ENCODE data around the gene TOR1B.
A peak's percentile ranks its signal among the peaks of the same experiment; 100 is the strongest.
"Not testable (repeated sequence)": the region's sequence is repeated elsewhere in the genome, so short reads cannot be mapped to it uniquely, and the experiment has no call there.

The TOR1B gene

DNA sequence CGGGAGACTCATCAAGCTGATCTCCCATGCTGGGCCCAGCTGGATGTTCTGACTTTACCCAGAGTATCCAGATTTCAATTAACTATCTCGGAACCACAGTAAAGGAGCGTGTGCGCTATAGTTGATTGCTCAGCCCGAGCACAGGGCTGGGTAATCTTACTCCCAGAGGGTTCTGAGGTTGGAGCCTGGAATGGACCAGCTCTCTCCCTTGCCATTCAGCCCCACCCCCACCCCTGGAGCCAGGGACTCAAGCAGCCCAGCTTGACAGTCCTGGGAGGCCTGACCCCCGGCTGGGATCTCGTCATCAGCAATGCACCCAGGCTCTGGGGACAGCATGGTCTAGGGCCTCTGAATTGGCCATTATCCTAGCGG is 26.4 kb upstream of the TOR1B start:
- no peak for DNase-seq (ENCODE audit: low read depth)

DNA sequence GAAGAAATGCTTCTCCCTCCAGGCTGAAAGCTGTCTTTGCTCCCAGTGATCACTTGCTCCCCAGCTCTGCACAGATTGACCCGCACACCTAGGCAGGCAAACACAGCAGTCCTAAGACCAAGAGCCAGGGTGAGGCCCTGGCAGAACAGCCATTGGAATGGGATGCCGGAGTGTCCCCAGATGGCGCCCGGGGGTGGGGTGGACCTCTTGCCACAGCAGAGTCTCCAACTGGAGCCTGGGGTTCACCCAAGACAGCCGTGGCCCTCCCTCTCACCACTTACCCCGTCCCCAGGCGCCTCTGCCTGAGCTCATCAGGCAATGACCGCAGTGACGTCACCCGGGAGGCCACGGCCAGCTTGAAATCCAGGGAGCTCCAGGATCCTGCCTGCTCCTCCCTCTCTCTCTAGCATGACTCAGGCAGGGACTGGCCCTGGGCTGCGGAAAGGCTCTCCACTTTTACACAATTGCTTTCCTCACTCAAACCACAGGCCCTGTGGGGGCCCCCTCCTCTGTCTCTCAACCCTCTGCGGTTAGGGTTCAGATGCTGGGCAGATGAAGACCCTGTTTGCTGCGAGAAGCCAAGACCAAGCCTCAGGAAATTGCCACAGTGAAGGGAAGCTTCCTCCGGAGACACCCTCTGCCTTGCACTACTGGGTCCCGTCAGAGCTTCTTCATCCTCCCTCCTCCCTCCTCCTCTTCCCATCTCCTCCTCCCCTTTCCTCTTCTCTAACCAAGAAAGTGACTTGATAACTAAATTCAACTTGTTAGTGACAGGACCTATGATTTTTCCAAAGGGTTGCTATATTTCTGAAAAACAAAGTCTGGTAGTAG is 25.8 kb upstream of the TOR1B start:
- no peak for DNase-seq (ENCODE audit: low read depth)

DNA sequence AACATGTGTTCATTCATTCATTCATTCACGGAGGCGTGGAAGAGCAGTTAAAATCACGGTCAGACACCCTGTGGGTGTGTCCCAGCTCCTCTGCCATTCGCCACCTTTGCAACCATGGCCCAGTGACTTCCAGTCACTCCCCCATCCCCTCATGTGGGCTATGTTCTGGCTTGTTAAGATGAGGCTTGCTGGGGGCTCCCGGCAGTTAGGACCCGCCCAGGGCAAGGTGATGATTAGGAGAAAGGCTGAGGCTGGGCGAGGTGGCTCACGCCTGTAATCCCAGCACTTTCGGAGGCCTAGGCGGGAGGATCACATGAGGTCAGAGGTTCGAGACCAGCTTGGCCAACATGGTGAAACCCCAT is 25.2 kb upstream of the TOR1B start:
- DNase-seq (ENCODE audit: low read depth), result no peak

DNA sequence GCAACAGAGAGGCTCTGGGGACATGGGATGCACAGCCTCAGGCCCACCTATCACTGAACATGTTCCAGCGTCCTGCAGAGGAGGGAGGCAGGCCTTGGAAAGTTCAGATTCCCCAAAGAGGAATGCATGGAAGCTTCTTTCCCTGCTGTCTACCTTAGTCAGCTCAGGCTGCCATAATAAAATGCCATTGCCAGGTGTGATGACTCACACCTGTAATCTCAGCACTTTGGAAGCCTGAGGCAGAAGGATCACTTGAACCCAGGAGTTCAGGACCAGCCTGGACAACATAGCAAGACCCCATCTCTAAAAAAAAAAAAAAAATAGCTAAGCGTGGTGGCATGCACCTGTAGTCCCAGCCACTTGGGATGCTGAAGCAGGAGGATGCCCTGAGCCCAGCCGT is 24.5 kb upstream of the TOR1B start:
- no peak for DNase-seq (ENCODE audit: low read depth)

DNA sequence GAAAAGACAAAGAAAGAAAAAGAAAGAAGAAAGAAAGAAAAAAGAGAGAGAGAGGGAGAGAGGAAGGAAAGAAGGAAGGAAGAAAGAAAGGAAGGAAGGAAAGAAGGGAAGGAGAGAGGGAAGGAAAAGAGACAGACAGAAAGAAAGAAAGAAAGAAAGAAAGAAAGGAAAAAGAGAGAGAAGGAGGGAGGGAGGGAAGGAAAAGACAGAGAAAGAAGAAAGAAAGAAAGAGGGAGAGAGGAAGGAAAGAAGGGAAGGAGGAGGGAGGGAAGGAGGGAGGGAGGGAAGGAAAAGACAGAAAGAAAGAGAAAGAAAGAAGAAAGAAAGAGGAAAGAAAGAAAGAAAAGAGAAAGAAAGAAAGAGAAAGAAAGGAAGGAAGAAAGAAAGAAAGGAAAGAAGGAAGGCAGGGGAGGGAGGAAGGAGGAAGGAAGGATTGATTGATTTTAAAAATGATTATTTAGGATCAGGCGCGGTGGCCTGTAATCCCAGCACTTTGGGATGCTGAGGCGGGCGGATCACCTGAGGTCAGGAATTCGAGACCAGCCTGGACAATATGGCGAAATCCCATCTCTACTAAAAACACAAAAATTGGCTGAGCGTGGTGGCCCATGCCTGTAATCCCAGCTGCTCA is 23.3 kb upstream of the TOR1B start:
- DNase-seq (ENCODE audit: low read depth), result no peak

DNA sequence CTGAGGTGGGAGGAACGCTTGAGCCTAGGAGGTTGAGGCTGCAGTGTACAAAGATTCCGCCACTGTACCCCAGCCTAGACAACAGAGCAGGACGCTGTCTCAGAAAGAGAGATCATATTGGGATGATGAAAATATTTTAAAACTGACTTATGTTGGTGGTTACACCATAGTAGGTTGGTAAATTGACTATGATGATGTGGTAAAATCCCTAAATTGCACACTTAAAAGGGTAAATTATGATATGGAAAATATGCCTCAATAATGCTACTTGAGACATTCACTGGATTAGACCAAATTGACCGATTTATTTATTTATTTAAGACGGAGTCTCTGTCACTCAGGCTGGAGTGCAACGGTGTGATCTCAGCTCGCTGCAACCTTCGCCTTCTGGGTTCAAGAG is 21.9 kb upstream of the TOR1B start:
- no peak for DNase-seq (ENCODE audit: low read depth)

DNA sequence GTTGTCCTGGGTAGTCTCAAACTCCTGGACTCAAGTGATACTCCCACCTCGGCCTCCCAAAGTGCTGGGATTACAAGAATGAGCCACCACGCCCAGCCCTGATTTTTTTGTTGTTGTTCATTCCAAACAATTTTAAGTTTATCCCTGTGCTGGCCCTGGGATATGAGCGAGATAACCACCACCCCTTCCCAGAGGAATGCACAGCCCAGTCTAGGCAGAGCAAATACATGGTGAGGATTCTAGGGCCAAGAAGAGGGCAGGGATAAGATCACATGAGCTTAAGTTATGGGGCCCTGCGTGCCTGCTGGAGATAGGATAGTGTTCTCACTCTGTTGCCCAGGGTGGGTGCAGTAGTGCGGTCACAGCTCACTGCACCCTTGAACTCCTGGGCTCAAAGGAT is 21.0 kb upstream of the TOR1B start:
- DNase-seq (ENCODE audit: low read depth), result no peak

DNA sequence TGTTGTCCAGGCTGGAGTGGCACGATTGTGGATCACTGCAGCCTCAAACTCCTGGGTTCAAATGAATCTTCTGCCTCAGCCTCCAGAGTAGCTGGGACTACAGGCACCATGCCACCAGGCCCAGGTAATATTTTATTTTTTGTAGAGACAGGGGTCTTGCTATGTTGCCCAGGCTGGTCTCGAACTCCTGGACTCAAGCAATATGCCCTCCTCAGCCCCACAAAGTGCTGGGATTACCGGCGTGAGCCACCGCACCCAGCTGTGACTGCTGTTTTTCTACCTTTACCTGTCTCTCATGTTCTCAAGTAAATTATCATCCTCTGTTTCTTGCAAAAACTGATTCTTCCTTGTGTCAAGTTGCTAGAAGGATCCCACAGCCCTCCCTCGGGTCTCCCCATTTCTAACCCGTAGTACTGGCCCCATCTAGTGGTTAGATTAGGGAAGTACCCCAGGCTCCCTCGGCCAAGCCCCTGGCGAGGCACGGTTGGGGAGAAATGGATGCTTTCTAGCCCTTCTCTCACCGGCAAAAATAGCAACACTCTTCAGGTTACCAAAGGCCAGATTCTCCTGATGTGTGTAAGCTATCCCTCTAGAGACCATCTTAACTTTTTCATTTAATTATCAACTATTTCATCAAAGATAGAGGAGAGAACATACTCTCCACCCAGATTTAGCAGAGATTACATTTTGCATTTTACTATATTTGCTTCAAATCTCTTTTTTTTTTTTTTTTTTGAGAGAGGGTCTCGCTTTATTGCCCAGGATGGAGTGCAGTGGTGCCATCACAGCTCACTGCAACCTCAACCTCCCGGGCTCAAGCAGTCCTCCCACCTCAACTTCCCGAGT is 19.2 kb upstream of the TOR1B start:
- DNase-seq (ENCODE audit: low read depth), result peak; percentile 62

DNA sequence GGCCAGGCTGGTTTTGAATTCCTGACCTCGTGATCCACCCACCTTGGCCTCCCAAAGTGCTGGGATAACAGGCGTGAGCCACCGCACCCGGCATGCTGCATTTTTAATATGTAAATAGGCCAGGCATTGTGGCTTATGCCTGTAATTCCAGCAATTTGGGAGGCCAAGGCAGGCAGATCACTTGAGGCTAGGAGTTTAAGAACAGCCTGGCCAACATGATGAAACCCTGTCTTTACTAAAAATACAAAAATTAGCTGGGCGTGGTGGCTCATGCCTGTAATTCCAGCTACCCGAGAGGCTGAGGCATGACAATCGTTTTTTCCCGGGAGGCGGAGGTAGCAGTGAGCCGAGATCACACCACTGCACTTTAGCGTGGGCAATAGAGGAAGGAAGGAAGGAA is 18.0 kb upstream of the TOR1B start:
- DNase-seq (ENCODE audit: low read depth), result not testable (repeated sequence)

DNA sequence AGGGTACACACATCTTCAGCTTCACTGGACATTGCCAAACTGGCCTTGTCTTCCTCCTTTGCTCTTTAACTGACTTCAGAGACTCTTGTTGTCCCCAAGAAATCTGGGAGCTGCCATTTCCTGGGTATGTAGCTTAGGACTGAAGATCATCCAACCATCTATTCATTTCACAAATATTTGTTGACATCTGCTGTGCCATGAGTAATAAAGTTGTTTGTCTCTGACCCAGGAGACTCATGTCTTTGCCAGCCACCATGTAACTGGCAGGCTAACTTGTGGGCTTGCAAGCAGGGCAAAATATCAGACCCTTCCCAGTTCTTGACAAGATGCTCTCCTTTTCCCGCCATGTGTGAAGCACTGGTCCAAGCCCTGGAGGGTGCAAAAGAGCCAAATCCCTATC is 17.1 kb upstream of the TOR1B start:
- DNase-seq (ENCODE audit: low read depth), result no peak

DNA sequence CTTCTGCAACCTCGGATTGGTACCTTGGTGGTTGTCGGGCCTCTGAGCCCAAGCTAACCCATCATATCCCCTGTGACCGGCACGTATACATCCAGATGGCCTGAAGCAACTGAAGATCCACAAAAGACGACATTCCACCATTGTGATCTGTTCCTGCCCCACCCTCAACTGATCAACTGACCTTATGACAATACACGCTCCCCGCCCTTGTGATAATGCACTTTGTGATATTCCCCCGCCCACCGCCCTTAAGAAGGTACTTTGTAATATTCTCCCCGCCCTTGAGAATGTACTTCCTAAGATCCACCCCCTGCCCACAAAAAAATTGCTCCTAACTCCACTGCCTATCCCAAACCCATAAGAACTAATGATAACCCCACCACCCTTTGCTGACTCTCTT is 16.5 kb upstream of the TOR1B start:
- no peak for DNase-seq (ENCODE audit: low read depth)

DNA sequence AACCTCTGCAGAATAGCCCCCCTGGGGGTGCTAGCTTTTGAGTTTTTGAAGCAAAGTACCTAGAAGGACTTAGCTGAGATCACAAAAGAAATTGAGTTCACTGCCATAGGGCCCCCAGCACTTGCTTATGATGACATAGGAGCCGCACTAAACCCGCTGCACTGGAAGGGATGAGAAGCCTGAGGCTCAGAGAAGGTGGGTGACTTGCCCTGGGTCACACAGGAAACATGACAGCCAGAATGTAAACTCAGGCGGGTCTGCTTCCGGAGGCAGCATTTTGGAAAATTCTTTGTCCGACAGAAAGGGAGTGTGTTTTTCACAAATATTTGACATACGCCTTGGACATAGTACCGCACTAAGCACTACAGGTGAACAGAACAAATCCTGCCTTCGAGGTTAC is 8.4 kb upstream of the TOR1B start:
- DNase-seq (ENCODE audit: low read depth), result no peak

DNA sequence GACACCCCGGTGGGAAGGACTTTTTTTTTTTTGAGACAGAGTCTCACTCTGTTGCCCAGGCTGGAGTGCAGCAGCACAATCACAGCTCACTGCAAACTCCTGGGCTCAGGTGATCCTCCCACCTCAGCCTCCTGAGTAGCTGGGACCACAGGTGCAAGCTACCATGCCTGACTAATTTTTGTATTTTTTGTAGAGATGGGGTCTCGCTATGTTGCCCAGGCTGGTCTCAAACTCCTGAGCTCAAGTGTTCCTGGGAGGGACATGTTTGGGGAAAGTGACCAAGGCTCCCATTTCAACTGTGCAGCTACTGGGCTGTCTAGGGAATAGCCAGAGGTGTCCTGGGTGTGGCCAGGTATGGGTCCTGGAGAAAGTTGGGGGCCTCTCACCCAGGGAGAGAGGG is 7.0 kb upstream of the TOR1B start:
- not testable (repeated sequence) for DNase-seq (ENCODE audit: low read depth)

DNA sequence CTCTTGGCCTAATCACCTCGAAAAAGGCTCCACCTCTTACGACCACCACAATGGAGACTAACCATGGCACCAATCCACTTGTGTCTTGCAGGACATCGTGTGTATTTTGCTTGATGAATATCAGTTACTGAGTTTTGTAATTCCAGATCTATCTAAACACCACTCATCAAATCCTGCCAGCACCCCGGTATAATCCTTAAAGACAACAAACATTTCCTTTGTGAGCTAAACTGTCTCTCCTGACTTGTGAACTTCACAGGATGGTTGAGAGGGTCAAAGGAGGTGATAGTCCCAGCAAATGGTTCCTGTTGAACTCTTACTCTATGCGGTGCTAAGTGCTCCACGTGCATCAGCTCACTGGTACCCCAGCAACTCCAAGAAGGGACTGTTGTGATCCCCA is 4.0 kb upstream of the TOR1B start:
- DNase-seq (ENCODE audit: low read depth), result no peak

DNA sequence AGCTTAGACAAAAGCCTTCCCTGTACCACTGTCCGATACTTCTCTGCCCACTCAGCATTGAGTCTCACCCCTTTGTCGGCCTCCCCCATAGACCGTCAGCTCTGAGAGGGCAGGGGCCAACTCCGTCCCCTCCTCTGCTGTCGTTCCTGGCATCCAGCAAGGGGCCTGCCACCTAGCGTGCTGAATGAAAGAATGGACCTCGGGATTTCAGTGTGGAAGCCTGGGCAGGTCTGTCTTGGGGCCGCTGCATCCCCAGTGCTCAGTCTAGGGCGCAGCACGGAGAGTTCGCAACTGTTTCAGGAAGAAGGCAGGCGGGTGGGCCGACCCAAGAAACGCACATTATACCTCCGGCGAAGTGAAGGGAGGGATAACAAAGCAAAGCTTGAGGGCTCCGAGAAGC is 1.5 kb upstream of the TOR1B start:
- no peak for DNase-seq (ENCODE audit: low read depth)

DNA sequence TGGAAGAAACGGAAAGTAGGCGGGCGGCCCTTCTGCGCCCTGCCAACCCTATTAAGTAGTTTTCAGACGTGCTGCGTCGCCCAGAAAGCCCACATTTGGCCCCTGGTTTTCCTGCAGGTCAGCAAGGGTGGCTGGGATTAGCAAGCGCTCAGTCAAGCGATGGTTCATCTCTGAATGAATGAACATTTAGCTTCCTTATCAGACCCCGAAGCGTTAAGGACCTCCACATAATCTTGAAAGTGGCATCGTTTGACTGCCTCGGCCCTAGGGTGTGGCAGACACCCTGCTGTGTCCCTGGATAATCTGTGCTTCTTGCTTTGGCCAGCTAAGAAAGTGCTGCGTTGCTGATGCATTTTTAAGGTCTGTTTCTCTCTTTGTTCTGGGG is 684 bp downstream of the TOR1B start:
- no peak for DNase-seq (ENCODE audit: low read depth)

DNA sequence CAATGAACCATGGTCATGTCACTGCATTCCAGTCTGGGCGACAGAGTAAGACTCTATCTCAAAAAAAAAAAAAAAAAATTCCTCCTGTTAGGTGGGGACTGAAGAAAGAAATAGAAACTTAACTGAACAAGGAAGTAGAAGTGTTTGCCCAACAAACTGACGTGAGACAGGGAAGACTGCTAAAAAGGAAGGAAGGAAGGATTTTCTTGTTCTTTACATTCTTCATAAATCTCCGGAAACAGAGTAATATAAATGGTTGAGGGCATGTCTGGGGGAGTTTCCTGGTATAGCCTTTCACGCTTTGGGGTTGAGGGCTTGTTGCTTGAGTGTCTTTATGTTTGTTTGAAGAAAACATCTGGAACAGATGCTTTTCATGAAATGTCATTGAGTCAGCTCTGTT is 3.1 kb downstream of the TOR1B start:
- DNase-seq (ENCODE audit: low read depth), result no peak

DNA sequence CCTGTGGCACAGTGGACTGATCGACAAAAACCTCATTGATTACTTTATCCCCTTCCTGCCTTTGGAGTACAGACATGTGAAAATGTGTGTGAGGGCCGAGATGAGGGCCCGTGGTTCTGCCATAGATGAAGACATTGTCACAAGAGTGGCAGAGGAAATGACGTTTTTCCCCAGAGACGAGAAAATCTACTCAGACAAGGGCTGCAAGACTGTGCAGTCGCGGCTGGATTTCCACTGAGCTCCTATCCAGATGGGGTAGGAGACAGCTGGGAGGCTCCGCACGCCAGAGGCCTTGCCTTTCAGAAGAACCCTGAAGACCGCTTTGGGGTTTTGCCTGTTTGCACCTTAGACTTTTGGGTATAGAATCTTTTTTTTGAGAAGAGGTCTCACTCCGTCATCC is 6.4 kb downstream of the TOR1B start:
- DNase-seq (ENCODE audit: low read depth), result no peak

DNA sequence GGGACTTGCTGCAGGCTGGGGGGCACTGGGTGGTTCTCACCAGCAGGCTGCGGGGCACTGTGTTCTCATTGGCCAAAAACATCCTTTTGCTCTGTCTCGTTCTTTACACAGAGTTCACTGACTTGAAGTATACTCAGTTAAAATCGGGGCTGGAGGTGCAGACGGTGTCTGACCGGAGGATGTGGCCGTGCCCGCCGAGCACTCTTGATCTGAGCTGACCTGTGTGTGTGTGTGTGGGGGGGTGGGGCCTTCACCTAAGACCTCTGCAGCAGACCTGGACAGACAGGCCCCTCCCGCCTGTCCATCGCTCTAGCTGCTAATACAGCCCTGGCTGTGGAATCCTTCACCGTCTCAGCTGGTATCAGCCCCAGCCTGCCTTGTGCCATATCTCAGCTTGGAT is 7.1 kb downstream of the TOR1B start:
- no peak for DNase-seq (ENCODE audit: low read depth)

DNA sequence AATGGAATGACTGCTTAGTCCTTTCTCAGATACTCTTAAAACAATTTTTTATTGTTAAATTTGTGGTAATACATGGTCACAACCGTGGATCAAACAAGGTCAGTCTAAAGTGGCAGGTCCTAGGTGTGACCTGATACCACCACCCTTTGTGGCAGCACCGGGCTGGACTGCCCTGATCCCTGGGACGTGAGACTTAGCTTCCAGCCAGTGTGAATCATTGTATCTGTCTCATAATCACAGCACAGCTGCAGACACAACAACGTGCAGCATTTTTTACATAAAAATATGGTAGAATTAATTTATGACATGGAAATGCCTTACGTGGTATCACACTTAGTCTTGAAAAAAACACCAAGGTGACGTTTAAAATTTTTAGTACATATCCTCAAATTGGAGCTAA is 7.8 kb downstream of the TOR1B start:
- no peak for DNase-seq (ENCODE audit: low read depth)

DNA sequence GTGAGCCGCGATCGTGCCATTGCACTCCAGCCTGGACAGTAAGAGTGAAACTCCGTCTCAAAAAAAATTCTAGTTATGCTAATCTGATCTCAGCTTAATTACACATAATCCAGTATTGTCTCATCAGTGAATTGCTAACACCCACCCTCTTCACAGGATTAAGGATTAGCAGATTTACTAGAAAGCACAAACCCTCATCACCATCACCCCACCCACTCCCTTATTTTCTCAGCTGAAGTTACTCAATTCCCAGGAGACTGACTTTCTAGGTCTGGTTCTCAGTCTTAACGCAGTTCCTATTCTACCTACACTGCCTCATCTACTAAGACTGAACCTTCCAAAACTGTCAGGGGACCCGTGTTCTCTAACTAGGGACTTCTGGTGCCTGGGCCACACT is 9.0 kb downstream of the TOR1B start:
- no peak for DNase-seq (ENCODE audit: low read depth)

DNA sequence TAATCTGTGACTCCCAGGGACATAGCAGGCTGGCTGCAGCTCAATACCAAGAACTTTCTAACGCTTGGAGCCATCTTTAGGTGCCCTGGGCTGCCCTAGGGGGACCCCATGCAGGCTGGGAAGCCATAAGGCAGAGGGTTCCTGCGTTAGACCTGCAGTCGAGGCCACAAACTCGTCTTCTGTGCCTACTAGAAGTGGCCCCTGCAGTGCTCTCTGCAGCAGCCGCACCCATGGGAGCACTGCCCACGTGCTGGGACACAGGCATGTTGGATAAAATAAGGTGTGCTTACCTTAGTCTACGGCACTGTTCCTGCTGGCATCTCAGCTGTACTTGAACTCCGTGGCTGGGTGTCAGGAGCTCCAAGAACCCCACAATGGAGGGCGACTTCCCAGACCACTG is 9.4 kb downstream of the TOR1B start:
- DNase-seq (ENCODE audit: low read depth), result no peak

DNA sequence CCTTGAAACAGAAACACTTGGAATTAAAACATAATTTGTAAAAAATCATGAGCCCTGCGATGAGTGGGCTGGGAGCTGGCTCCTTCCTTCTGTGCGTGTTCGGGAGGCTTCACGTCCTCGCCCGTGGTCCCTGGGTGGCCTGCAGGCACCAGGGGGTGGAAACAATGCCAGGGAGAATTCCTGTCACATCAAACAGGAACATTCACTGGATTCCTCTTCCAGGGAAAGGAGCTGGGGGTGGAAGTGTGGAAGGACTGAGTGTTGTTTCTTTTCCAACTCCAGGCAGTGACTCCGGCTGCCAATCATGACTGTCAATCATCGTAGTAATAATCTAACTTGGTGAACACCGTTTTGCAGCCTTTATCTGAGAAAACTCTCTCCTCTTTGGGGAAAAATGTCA is 10.7 kb downstream of the TOR1B start:
- DNase-seq (ENCODE audit: low read depth), result no peak

Measured in stimulated activated CD8-positive, alpha-beta memory T cell treated with anti-CD3 and anti-CD28 coated beads, Interleukin-15, amount 100 ng/mL, for 1 hour (primary cell).